ENCODE results near the gene CTNNA2.

DNA sequence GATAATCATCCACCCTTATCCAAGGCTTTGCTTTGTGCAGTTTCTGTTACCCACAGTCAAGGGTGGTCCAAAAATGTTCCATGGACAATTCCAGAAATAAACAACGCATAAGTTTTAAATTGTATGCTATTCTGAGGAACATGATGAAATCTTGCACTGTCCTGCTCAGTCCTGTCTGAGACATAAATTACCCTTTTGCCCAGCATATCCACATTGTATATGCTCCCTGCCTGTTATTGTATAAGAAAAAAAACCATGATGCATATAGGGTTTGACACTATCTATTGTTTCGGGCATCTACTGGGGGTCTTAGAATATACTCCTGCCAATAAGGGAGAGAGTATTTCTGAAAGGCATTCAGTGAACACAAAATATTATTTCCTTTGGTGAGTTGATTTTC lies 767.7 kb downstream of the CTNNA2 start:
- TF ChIP-seq, protein P1, sequence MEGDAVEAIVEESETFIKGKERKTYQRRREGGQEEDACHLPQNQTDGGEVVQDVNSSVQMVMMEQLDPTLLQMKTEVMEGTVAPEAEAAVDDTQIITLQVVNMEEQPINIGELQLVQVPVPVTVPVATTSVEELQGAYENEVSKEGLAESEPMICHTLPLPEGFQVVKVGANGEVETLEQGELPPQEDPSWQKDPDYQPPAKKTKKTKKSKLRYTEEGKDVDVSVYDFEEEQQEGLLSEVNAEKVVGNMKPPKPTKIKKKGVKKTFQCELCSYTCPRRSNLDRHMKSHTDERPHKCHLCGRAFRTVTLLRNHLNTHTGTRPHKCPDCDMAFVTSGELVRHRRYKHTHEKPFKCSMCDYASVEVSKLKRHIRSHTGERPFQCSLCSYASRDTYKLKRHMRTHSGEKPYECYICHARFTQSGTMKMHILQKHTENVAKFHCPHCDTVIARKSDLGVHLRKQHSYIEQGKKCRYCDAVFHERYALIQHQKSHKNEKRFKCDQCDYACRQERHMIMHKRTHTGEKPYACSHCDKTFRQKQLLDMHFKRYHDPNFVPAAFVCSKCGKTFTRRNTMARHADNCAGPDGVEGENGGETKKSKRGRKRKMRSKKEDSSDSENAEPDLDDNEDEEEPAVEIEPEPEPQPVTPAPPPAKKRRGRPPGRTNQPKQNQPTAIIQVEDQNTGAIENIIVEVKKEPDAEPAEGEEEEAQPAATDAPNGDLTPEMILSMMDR (IDR thresholded peaks at IDR 0.05; ENCODE audit: low read depth, low read length), result no peak
- TF ChIP-seq EZH2phosphoT487 (IDR thresholded peaks at IDR 0.05; ENCODE audit: low read depth), result no peak

Data from OCI-LY3 (cell line).